HAP-1 (cell line): Measurements from ENCODE around the gene RNF130.
A peak's percentile ranks its signal among the peaks of the same experiment; 100 is the strongest.

Source experiments
- DNase-seq, 2 experiments: peaks; one replicate each; pipeline ENCODE4 v3.0.0-alpha.2; 2016 to 2020; ENCODE audit warnings: low spot score in 2 of 2
- H3K27me3 ChIP-seq: fragments of 250-450 bp; sonication (Bioruptor Pico); 2 replicates; pipeline ENCODE4 v1.5.1; 2020; ENCODE audit warnings: low read depth, mild to moderate bottlenecking, moderate library complexity
- H3K36me3 ChIP-seq: fragments of 250-450 bp; sonication (Bioruptor Pico); replicated peaks from 2 replicates; pipeline ENCODE4 v1.5.1; 2020; ENCODE audit warnings: mild to moderate bottlenecking
- H3K4me1 ChIP-seq: fragments of 250-450 bp; sonication (Bioruptor Pico); 2 replicates; pipeline ENCODE4 v1.5.1; 2020; ENCODE audit warnings: mild to moderate bottlenecking
- H3K4me3 ChIP-seq: fragments of 250-450 bp; sonication (Bioruptor Pico); 2 replicates; pipeline ENCODE4 v1.5.1; 2020; ENCODE audit warnings: mild to moderate bottlenecking, moderate library complexity
- H3K9me3 ChIP-seq: fragments of 250-450 bp; sonication (Bioruptor Pico); 2 replicates; pipeline ENCODE4 v1.5.1; 2020; ENCODE audit warnings: mild to moderate bottlenecking, moderate library complexity
- in situ Hi-C: fragments of 300-500 bp; cut with MboI; formaldehyde crosslinking; loops from 3 replicates; pipeline ENCODE4 v1.14.3; 2020; ENCODE audit warnings: low sequenced_read_pairs, inconsistent platforms, mixed read lengths

The RNF130 gene

GRCh38 chr5:179919487-179920060, 152.0 kb downstream of the RNF130 start:
- Histone ChIP-seq H3K36me3 (no peaks in the 10 kb centered on the region), H3K27me3 (no peaks in the 10 kb centered on the region), H3K4me3 (no peak overlapping the region), H3K4me1 (no peaks in the 10 kb centered on the region), H3K9me3 (no peaks in the 10 kb centered on the region)
- no peak for DNase-seq
- in situ Hi-C loops = no loop called here

- DNase-seq = no peak
- H3K27me3 ChIP-seq = no peaks in the 10 kb centered on the region
- H3K9me3 ChIP-seq = no peaks in the 10 kb centered on the region
- in situ Hi-C loops = no loop called here
- no peaks in the 10 kb centered on the region for H3K36me3 ChIP-seq
- H3K4me3 ChIP-seq = no peak overlapping the region
- no peaks in the 10 kb centered on the region for H3K4me1 ChIP-seq
Measured at GRCh38 chr5:179918742-179919486, 152.6 kb downstream of the RNF130 start.

GRCh38 chr5:179916523-179916922, 155.0 kb downstream of the RNF130 start:
- Histone ChIP-seq H3K4me1 (no peaks in the 10 kb centered on the region), H3K9me3 (no peaks in the 10 kb centered on the region), H3K27me3 (no peaks in the 10 kb centered on the region), H3K4me3 (no peak overlapping the region), H3K36me3 (no peaks in the 10 kb centered on the region)
- DNase-seq = no peak
- in situ Hi-C loops = no loop called here

- Histone ChIP-seq H3K9me3 (no peaks in the 10 kb centered on the region), H3K27me3 (no peaks in the 10 kb centered on the region), H3K4me1 (no peaks in the 10 kb centered on the region), H3K4me3 (no peak overlapping the region), H3K36me3 (no peaks in the 10 kb centered on the region)
- in situ Hi-C loops = no loop called here
- DNase-seq = no peak
Measured at GRCh38 chr5:179915406-179915935, 156.1 kb downstream of the RNF130 start.

- Histone ChIP-seq H3K36me3 (no peaks in the 10 kb centered on the region), H3K9me3 (no peaks in the 10 kb centered on the region), H3K27me3 (no peaks in the 10 kb centered on the region), H3K4me3 (no peak overlapping the region), H3K4me1 (no peaks in the 10 kb centered on the region)
- in situ Hi-C loops = no loop called here
- DNase-seq = no peak
Measured at GRCh38 chr5:179914032-179914755, 157.4 kb downstream of the RNF130 start.

- no peaks in the 10 kb centered on the region for H3K9me3 ChIP-seq
- H3K4me3 ChIP-seq = no peak overlapping the region
- in situ Hi-C loops = no loop called here
- H3K4me1 ChIP-seq = no peaks in the 10 kb centered on the region
- DNase-seq = no peak
- H3K36me3 ChIP-seq = no peaks in the 10 kb centered on the region
- H3K27me3 ChIP-seq = no peaks in the 10 kb centered on the region
Measured at GRCh38 chr5:179913461-179913860, 158.1 kb downstream of the RNF130 start.

- no peak for DNase-seq
- H3K9me3 ChIP-seq = no peaks in the 10 kb centered on the region
- peaks cover 1% of the 10 kb centered on the region; the same call in 1 of the 2 replicates for H3K4me1 ChIP-seq
- H3K4me3 ChIP-seq = no peak overlapping the region
- no peaks in the 10 kb centered on the region for H3K36me3 ChIP-seq
- in situ Hi-C loops = no loop called here
- H3K27me3 ChIP-seq = no peaks in the 10 kb centered on the region
Measured at GRCh38 chr5:179912951-179913350, 158.6 kb downstream of the RNF130 start.

GRCh38 chr5:179912386-179912785, 159.2 kb downstream of the RNF130 start:
- Histone ChIP-seq H3K4me1 (peaks cover 2% of the 10 kb centered on the region; the same call in 1 of the 2 replicates), H3K4me3 (no peak overlapping the region), H3K27me3 (no peaks in the 10 kb centered on the region), H3K9me3 (no peaks in the 10 kb centered on the region), H3K36me3 (no peaks in the 10 kb centered on the region)
- in situ Hi-C loops = no loop called here
- DNase-seq = no peak

GRCh38 chr5:179909224-179909623, 162.3 kb downstream of the RNF130 start:
- peaks cover 5% of the 10 kb centered on the region; the same call in 1 of the 2 replicates for H3K4me1 ChIP-seq
- no peak for DNase-seq
- H3K27me3 ChIP-seq = no peaks in the 10 kb centered on the region
- no peaks in the 10 kb centered on the region for H3K9me3 ChIP-seq
- H3K36me3 ChIP-seq = peaks cover 14% of the 10 kb centered on the region
- H3K4me3 ChIP-seq = no peak overlapping the region
- in situ Hi-C loops = no loop called here

GRCh38 chr5:179908528-179908927, 163.0 kb downstream of the RNF130 start:
- in situ Hi-C loops = no loop called here
- H3K4me3 ChIP-seq = no peak overlapping the region
- H3K36me3 ChIP-seq = peaks cover 17% of the 10 kb centered on the region
- peak in 1 of 2 experiments; percentile 24 for DNase-seq
- H3K9me3 ChIP-seq = no peaks in the 10 kb centered on the region
- no peaks in the 10 kb centered on the region for H3K27me3 ChIP-seq
- H3K4me1 ChIP-seq = peaks cover 5% of the 10 kb centered on the region; the same call in 1 of the 2 replicates

- Histone ChIP-seq H3K4me1 (peaks cover 5% of the 10 kb centered on the region; the same call in 1 of the 2 replicates), H3K4me3 (peak within 1 kb of the TSS; percentile 58), H3K9me3 (no peaks in the 10 kb centered on the region), H3K27me3 (no peaks in the 10 kb centered on the region), H3K36me3 (peaks cover 24% of the 10 kb centered on the region)
- DNase-seq = peak; percentile 59 to 69
- in situ Hi-C loops = no loop called here
Measured at GRCh38 chr5:179907556-179908324, 163.8 kb downstream of the RNF130 start, which contains the start of gene TBC1D9B. Gene TBC1D9B, minus strand, starts transcription at chr5:179907897. Its CDS starts 76 bp downstream, at chr5:179907821.

GRCh38 chr5:179906795-179907555, 164.6 kb downstream of the RNF130 start:
- H3K4me3 ChIP-seq = peak overlapping the region; percentile 58
- peaks cover 5% of the 10 kb centered on the region; the same call in 1 of the 2 replicates for H3K4me1 ChIP-seq
- DNase-seq = peak in 1 of 2 experiments; percentile 45
- H3K27me3 ChIP-seq = no peaks in the 10 kb centered on the region
- H3K36me3 ChIP-seq = peaks cover 31% of the 10 kb centered on the region
- in situ Hi-C loops = no loop called here
- no peaks in the 10 kb centered on the region for H3K9me3 ChIP-seq
